Activated T-cell treated with anti-CD3 and anti-CD28 coated beads for 1 hour (primary cell): Measurements from ENCODE around the gene NOP14.
"Not testable (repeated sequence)": the region's sequence is repeated elsewhere in the genome, so short reads cannot be mapped to it uniquely, and the experiment has no call there.

Experiments
- DNase-seq: peaks from one replicate; pipeline ENCODE4 v3.0.0-alpha.2; 2020; ENCODE audit warnings: low read depth

NOP14 gene

DNA sequence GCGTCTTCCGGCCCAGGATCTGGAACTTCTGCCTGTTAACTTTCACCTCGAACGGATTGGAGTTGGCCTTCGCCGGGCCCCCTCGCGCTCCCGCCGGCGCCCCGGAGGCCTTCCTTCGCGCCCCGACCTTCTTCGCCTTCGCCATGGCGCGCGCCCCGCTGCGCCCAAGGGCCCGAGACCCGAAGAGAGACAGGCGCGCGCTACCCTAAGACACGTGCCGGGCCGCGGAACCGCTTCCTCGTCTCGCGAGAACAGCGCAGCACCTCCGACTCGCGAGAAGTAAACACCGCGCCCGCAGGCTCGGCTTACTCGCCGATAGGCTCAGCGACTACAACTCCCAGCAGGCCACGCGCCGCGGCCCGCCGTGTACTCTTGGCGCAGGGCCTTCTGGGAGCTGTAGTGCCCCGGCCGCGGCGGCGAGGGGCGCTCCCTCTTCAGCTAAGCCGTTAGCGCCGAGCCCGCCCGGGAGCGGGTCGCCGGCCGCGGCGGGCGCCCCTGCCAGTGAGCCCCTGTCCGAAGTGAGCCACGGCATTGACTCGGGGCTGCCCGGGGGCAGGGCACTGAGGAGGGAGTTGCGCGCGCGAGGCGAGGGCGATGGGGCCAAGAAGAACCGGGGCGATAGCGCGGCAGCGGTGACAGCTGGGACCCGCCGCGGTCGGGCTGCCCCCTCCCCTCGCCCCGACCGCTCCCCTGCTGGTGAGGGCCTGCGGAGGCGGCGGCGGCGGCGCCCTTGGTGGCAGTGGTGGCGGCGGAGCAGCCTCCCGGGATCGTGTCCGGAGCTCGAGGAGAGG is at the start of gene NOP14, which contains the start of gene GRK4:
NOP14 (minus strand) TSS at position 232 of the 791 bp plus-strand sequence; CDS start at position 145, 87 bp downstream.
GRK4 (plus strand) TSS at position 397 of the 791 bp plus-strand sequence. CDS start 500 bp downstream, outside the sequence.
- DNase-seq = peak; percentile 94

GRCh38 chr4:3011456-3012220 is 48.4 kb upstream of the NOP14 start:
- no peak for DNase-seq

DNA sequence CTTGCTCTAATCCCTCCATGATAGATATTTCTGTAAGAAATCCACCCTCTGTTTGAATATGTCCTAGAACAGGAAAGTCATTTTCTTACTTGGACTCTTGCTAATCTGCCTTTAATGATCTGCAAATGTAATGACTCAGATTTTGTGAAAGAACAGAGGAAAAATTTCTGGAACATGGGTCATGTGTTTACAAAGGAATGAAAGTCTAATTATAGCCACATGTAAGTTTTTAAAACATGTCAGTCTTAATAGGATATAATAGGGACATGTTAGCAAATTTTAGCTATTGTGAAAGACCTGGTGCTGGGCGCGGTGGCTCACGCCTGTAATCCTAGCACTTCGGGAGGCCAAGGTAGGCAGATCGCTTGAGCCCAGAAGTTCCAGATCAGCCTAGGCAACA is 47.8 kb upstream of the NOP14 start:
- no peak for DNase-seq

DNA sequence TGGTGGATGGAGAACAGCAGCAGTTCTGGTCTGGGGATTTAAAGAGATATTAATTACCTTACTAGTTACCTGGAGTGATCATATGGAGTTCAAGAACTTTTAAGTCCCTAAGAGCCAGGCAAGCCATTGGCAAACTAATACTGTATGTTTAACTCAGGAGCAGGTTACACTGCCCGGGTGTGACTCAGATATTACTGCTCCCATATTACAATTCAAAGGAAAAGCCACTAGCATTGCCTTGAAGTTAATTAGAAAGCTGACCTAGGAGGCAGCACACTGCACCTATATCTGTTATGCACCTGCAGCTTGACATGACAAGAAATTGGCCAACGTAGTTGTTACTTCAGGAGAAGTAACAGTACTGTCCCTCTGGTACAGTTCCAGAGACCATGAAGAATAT is 47.4 kb upstream of the NOP14 start:
- no peak for DNase-seq

- no peak for DNase-seq
These were observed 46.2 kb upstream of the NOP14 start for GRCh38 chr4:3009422-3009821.

GRCh38 chr4:3007724-3008123 is 44.5 kb upstream of the NOP14 start:
- DNase-seq = no peak

GRCh38 chr4:2996415-2996814 is 33.2 kb upstream of the NOP14 start:
- no peak for DNase-seq

DNA sequence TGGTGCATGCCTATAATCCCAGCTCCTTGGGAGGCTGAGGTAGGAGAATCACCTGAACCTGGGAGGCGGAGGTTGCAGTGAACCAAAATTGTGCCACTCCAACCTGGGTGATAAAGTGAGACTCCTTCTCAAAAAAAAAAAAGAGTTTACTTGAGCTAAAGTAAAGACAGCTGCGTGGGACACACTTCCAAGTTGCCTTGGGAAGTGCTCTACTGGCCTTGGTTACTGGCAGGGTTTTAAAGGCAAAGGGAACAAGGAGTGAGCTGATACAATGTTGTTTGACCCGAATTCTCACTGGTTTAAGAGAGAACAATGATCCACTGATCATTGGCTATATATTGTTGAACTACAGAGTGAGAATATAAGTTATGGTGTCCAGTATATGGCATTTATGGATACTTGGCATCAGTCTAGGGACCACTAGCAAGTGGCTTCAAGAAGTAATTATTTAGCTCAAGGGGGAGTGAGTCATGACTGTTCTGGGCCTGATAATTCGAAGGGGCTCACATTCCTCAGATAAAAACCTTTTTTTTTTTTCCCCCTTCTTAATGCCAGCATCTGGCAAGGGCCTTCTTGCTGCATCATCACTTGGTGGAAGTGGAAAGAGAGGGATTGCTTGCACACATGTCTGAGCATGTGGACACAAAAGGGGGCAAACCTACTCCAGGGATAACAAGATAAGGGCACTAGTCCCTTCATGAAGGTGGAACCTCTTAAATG is 32.5 kb upstream of the NOP14 start:
- no peak for DNase-seq

- DNase-seq = no peak
These were observed 31.7 kb upstream of the NOP14 start for GRCh38 chr4:2994917-2995316.

- no peak for DNase-seq
These were observed 28.0 kb upstream of the NOP14 start for GRCh38 chr4:2991243-2991642.

DNA sequence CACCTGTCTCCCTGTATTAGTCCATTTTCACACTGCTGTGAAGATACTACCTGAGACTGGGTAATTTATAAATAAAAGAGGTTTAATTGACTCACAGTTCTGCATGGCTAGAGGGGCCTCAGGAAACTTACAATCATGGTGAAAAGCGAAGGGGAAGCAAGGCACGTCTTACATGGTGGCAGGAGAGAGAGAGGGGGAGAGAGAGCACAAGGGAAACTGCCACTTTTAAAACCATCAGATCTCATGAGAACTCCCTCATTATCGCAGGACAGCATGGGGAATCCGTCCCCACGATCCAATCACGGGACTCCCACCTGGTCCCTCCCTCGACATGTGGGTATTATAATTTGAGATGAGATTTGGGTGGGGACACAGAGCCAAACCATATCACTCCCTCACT is 20.5 kb upstream of the NOP14 start:
- not testable (repeated sequence) for DNase-seq

DNA sequence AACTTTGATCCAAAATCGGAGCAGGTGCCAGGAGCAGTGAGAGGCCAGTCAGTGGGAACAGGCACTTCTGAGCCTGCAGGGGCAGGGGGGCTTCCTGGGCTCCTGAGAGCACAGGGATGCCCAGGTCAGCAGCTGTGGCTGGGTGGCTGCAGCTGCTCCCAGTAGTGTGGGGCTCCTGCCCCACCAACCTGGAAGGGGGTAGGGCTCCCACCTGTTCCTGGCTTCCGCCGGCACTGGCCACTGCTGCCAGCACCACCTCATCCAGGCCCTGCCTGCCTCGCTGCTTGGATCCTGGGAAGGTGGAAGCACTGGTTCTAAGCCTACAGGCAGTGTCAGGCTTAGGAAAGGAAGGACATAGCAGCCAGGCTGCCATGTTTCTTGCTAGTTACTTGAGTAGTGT is 18.8 kb upstream of the NOP14 start:
- DNase-seq = no peak

- no peak for DNase-seq
These were observed 18.1 kb upstream of the NOP14 start for GRCh38 chr4:2981256-2981819.

- no peak for DNase-seq
These were observed 14.2 kb upstream of the NOP14 start for GRCh38 chr4:2977211-2978088.

GRCh38 chr4:2971275-2971674 is 8.1 kb upstream of the NOP14 start:
- DNase-seq = no peak

DNA sequence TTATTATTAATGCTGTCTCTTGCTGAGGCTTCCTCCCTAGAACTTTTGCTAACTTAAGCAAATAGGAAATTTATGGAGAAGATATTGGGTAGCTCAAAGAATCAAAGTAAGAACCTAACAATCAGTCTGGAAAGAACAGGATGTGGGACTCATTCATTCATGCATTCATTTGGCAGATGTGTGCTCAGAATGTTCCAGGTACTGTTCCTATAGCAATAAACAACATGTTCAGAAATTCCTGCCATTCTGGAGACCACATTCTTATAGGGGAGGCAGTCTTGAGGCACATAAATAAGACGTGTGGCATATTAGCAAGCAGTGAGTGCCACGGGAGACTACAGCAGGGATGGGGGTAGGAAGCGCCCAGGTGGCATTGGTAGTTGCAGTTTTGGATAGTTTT is 5.2 kb upstream of the NOP14 start:
- no peak for DNase-seq

DNA sequence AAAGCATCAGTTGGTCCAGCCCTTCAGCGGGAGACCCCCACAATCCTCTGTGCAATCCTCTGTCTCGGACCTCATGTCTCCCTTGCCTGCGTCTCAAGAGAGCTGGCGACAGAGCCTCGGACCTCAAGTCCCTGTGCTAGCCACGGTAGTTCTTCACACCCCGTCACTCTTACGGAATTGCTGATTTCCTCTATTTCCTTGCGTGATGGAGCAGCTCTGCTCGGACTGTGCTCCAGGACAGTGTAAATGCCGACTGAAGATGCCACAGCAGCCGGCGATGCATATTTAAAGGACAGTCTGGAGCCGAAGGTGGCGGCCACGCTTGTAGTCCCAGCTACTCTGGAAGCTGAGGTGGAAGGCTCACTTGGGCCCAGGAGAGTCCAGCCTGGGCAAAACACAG is 2.1 kb upstream of the NOP14 start:
- DNase-seq = no peak

DNA sequence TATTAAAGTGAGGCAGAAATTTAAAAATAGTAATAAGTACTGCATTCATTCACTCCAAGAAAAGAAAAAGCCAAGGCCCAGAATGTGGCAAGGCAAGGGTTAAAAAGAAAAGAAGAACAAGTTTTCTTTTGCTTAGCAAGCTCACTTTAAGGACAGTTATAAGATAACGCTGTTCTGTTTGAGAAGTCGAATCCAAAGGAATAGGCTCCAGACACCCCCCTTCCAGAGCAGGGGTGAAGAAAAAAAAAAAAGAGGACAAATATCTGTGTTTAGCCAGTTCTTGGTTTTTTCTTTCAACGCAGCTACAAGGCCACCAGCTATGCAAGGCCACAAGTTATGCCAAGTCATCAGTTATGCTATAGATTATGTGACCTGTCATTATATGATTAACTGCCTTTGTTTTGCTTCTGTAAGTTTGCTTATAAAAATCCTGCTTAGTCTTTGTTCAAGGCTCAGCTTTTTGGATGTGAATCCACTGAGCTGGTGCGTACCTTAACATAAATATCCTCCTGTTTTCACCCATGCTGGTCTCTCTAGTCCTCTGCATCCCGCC is 1.6 kb upstream of the NOP14 start:
- no peak for DNase-seq

- no peak for DNase-seq
These were observed 813 bp upstream of the NOP14 start for GRCh38 chr4:2963966-2964471.

DNA sequence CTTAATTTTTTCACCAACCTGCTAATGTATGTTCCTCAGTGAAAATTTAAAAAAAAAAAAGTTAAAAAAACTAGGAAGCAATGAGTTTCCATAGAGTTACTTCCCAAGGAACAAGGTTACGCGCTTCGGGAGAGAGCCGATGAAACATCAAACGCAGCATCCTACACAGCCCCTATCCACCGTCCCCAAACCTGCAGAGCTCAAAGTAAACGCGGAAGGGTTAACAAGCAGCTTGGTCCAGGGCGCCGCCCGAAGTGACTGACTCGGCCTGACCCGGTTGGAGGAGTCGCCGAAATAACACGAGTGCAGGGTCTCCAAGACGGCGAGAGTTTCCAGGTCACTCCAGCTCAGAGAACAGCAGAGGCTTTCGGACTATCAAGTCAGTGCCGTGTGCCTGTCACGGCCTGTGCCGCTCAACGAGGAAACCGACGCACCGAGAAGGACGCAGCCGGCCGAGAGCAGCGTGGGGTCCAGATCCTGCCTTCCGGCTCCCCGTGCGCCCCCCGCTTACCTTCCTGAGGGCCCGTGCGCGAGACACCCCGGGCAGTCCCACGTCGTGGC is 512 bp downstream of the NOP14 start:
- DNase-seq = no peak
